GM19099 (cell line): Measurements from ENCODE around the gene TMEM150B.

Source experiments
- POLR2A ChIP-seq: IDR thresholded peaks from 3 replicates; pipeline ENCODE4 v1.6.1; 2011; ENCODE audit warnings: low read depth; ENCODE audit not compliant: insufficient read length; ENCODE audit errors: extremely low read depth

Gene TMEM150B

DNA sequence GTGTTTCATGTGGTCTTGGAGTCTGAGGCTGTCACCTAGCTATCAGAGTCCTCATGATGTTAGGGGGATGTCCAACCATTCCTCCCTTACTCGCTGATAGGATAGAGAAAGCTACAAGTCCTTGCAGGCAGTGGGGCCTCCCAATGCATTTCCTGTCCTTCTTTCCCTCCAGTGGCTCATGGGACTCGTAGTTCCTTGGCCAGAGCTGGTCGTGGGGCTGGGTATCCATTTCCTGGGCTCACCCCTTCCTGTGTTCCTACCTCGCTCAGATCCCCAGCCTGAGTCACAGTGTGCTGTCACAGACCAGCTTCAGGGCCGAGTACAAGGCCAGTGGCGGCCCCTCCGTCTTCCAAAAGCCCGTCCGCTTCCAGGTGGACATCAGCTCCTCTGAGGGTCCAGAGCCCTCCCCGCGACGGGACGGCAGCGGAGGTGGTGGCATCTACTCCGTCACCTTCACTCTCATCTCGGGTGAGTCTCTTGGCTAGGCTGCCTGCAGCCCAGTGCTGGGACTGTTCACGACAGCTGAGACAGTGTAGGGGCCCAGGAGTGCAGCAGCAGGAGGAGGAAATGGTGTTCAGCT is 19.1 kb downstream of the TMEM150B start:
- no peak for TF ChIP-seq POLR2A

DNA sequence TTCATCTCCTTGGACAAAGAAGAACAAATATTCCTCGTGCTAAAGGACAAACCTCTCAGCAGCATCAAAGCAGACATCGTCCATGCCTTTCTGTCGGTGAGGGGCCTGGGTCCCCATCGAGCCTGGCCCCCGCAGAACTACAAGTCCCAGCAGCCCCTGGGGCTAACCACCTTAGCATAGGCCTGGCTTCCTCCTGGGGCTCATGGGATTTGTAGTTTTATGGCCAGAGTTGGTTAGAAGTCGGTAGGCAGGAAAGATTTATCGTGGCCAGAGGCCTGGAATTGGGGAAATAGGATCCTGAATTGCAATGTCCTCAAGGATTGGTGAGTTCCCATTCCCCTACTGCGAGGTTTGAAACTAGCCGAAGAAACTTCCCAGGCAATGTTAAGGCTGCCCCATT is 19.6 kb downstream of the TMEM150B start:
- no peak for TF ChIP-seq POLR2A

DNA sequence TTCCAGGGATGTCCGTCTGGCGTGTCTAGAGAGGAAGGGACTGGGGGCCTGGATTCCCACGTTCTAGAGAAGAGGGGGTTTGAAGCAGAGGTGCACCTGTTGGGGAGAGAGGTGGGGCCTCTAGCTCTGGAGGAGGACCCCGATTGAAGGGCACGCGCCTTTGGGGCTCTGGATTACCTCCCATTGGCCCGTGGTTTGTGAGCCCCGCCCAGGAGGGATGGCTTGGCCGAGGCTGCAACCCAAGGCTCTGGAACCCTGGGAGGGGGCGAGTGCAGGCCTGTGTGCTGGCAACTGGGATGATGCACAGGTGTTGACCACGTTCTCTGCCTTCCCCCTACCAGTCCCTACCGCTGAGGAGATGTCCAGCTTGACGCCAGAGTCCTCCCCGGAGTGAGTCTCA is 20.2 kb downstream of the TMEM150B start:
- TF ChIP-seq POLR2A, result no peak

DNA sequence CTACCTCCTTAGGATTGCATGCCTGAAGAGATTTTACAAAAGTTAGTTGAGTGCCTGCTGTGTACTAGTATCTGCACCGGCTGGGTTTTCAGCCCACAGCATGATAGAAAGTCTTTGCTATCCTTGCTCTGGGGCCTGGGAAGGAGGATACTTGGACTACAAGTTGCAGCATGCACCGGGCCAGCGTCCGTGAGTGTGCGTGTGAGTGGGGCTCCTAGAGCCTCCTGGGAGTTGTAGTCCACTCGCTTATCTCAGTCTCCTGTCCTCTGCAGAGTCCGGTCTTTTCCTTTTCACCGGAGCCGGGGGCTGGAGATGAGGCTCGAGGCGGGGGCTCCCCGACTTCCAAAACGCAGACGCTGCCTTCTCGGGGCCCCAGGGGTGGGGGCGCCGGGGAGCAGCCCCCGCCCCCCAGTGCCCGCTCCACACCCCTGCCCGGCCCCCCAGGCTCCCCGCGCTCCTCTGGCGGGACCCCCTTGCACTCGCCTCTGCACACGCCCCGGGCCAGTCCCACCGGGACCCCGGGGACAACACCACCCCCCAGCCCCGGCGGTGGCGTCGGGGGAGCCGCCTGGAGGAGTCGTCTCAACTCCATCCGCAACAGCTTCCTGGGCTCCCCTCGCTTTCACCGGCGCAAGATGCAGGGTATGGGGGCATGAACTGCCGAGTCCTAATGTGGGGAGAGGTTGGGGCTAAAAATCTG is 20.7 kb downstream of the TMEM150B start:
- TF ChIP-seq POLR2A, result no peak

DNA sequence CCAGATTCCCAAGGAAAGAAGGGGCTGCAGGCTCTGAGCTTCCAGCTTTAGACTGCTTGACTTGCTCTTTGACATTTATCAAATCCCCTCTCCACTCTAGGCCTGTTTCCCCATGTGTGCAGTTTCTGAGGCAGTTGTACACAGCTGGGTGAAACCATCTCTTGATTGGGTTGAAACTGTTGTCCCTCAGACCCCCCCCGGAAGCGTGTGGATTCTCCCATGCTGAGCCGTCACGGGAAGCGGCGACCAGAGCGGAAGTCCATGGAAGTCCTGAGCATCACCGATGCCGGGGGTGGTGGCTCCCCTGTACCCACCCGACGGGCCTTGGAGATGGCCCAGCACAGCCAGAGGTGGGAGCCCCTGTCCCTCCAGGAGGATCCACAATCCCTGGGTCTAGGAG is 21.7 kb downstream of the TMEM150B start:
- TF ChIP-seq POLR2A, result no peak

DNA sequence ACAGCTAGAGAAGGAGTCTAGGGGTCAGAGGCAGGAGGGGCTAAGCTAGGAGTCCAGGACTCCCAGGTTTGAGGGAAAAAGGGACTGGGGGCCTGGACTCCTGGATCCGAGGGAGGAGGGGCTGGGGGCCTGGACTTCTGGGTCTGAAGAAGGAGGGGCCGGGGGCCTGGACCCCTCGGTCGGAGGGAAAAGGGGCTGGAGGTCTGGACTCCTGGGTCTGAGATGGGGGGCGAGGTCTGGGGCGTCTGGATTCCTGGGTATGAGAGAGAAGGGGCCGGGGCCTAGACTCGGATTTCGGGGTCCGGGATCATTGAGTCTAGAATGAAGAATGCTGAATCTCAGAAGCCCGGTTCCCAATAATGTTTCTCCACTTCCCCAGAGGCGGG is 22.8 kb downstream of the TMEM150B start:
- TF ChIP-seq POLR2A, result no peak

DNA sequence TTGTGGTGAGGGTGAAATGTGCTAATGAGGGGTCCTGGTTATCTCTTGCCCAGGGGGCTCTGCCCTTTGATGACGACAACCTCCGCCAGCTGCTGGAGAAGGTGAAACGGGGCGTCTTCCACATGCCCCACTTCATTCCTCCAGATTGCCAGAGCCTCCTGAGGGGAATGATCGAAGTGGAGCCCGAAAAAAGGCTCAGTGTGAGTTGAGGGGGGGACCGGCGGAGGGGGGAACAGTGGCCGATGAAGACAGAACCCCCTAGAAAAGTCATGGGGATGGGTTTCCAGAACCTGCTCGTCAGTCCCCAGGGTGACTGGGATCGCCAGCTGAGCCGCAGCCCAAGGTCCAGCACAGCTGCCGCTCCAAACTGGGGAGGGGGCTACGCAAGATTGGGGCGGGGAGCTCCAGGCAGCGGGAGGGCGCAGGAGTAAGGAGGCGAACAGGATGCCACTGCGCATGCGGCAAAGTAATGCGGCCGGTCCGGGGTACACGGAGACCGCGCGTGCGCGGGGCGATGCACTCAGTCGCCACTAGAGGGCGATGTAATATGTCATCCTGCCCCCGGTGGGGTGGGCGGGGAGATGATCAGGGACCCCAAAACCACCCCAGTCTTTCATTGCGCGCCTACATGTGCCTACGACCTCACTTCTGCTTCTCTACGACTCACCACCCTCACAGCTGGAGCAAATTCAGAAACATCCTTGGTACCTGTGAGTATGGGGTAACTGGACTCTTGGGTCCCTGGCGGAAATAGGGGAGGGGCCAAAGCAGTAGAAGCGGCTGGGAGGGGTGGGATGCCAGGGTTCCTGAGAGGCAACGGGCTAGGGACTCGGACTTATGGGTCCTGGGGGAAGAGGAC is 23.5 kb downstream of the TMEM150B start:
- TF ChIP-seq POLR2A, result no peak

DNA sequence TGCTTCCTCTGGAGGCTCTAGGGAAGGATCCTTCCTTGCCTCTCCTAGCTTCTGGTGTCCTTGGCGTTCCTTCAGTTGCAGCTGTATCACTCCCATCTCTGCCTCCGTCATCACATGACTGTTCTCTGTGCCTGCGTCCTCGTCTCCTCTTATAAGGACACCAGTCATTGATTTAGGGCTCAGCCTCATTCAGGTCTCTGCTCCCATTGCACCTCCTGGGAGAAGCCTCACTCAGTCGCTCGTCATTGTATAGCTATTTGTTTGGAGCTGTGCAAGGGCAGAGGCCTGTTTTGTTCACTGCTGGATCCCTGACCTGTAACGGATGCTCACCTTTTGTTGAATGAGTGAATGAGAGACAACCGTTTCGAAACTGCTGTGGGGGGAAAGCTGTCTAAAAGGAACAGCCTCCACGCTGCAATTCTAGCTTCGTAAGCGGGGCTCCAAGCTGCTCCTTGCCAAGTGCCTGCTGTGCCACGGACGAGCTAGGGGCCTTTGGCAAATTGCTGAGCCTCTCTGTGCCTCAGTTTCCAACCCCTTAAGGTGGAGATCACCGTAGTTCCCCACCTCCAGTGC is 24.2 kb downstream of the TMEM150B start:
- no peak for TF ChIP-seq POLR2A

DNA sequence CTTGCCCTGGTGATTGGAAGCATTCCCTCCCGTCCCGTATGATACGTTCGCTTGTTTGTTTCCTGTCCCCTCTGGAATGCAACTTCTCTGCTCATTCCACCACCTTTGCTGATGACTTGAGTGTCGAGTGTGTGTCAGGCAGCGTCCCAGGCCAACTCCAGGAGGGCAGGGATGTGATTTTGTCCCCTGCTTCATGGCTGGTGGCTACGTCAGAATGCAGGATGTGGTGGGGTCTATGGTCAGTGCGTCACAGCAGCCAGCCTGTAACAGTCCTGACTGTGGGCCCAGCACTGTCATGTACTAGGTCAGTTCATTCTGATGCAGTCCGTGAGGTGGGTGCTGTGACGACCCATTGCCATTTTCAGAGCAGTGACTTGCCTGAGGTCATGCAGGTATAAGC is 25.1 kb downstream of the TMEM150B start:
- TF ChIP-seq POLR2A, result no peak

DNA sequence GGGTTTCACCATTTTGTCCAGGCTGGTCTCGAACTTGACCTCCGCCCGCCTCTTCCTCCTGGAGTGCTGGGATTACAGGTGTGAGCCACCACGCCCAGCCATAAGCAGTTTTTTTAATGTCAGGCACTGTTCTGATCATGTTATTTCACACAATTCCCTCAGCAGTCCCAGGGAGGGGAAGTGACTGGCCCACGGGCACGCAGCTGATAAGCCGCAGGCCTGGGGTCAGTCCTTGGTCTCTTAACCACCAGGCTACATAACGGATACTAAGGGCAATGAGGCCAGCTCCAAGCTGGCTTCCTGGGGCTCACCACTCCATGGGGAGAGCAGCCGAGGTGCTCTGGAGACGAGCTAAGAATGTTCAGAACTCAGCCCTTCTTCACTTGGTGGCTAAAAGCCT is 27.9 kb downstream of the TMEM150B start:
- no peak for TF ChIP-seq POLR2A

DNA sequence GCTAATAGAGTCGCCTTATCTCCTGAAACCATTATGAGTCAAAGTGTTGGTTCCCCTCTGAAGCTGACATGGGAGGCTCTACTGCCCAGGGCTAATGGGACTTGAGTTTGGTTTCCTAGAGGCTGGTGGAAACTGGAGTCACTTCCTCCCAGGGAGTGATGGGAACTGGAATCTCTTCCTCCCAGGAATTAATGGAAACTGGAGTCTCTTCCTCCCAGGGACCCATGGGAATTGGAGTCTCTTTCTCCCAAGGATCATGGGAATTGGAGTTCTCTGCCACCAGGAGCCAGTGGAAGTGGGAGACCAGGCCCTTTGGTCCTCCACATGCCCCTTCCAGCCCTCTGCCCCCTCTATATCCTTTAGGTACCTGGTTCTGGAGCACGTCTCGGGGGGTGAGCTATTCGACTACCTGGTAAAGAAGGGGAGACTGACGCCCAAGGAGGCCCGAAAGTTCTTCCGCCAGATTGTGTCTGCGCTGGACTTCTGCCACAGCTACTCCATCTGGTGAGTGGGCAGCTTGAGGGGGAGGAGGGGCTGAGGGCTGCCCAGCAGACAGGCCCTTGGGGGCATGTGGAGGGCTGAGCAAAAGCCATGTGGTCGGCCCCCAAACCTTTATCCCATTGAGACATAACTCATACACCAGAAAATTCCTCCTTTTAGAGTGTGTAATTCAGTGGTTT is 35.9 kb downstream of the TMEM150B start:
- TF ChIP-seq POLR2A, result no peak

DNA sequence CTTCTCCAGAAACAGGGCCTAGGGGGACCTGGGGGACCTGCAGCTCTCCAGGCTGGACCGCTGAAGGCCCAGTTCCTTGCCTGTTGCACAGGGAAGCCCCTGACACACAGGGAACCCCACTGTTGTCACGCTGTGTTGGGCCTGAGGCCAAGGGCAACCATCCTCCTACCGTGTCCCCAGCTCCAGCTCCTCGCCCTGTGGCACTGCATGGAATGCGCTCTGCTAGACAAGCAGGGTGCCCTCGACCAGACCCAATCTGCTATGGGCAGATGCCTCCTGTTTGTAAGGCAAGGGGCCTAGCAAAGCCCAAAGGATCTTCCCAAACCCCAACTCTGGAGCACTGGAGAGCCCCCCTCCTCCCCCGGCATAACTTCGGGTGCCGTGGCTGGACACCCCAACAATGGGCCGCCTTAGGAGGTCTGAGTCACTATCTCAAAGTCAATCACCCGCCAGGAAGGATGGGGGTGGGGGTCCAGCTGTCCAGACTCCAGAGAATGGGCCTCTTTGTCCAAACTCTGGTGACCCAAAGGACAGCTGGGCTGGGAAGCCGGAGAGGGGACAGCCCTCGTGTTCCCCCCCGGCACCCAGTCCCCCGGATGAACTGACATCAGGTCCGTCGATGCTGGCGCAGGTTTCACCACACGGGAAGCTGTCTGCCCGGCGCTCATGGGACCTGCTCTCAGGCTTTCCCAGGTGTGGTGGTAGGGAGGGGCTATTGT is 37.6 kb downstream of the TMEM150B start:
- TF ChIP-seq POLR2A, result no peak

DNA sequence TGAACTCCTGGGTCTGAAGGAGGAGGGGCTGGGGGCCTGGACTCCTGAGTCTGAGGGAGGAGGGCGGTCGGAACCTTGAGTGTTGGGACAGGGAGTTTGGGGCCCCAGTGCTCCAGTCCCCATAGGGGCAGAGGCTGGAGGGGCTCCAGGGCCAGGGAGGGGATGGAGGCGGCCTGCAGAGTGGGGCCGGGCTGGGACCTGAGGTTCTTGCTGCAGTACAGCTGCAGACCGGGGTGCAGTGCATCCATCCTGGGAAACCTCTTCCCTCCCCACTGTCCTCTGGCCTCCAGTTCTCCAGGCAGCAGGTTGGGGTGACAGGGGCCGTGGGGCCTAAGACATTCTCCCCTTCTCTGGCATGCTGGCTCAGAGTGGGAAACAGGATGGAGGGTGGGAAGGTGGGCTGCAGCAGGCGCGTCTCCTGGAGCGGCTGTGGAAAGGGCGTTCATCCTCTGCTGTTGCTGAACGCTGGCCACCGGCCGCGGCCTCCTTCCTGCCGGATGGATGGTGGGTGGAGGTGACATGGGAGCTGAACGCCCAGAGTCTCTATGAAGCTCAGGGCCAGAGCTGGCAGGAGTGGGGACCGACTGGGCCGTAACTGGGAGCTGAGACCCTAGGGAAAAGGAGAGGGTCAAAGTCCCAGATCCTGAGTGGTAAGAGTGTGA is 39.8 kb downstream of the TMEM150B start:
- no peak for TF ChIP-seq POLR2A

DNA sequence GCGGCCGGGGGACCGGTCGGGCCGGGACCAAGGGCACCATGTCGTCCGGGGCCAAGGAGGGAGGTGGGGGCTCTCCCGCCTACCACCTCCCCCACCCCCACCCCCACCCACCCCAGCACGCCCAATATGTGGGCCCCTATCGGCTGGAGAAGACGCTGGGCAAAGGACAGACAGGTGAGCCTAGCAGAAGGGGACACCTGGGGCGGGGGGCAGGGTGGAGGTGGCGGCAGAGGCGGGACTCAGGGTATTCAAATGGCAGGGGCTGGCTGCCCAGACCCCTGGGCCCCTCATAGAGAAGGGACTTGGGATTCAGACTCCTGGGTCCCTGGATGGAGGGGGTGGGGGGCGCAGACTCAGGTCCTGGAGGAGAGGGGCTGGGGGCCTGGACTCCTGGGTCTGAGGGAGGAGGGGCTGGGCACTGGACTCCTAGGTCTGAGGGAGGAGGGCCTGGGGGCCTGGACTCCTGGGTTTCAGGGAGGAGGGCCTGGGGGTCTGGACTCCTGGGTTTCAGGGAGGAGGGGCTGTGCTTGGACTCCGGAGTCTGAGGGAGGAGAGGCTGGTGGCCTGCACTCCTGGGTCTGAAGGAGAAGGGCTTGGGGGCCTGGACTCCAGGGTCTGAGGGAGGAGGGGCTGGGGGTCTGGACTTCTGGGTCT is 40.6 kb downstream of the TMEM150B start:
- TF ChIP-seq POLR2A, result no peak
